H1 (cell line): ENCODE measurements around the gene PLXDC2. TPM values are rescaled to one million over a fixed set of nuclear protein-coding genes. Genes with fewer than 3 reads are reported as not detected.

Source experiments
- CTCF ChIA-PET: fragments of 300-600 bp; sonication (Branson Sonifier 250); formaldehyde crosslinking; loops from one replicate; lab custom pipeline; 2021; ENCODE audit not compliant: partially characterized antibody; lab: Charles Lee
- POLR2A ChIA-PET: fragments of 300-600 bp; sonication (Branson Sonifier 250); formaldehyde crosslinking; loops from one replicate; lab custom pipeline; 2021; ENCODE audit warnings: inconsistent platforms; ENCODE audit not compliant: partially characterized antibody; lab: Charles Lee
- DNase-seq, 2 experiments: peaks; one replicate each; pipeline versions ENCODE4 v3.0.0 to v3.0.0-alpha.2; 2010 to 2022; ENCODE audit warnings: low spot score in 2 of 2, low read depth in 1 of 2, mixed read lengths in 1 of 2
- FAIRE-seq: peaks from 2 replicates; lab custom pipeline; 2011; peaks lifted over from hg19 to GRCh38; lab: Jason Lieb, UNC
- H2AFZ ChIP-seq: 2 replicates; pipeline ENCODE4 v1.8.1; 2012; ENCODE audit warnings: low read length, inconsistent platforms
- H2AK5ac ChIP-seq: 2 replicates; pipeline ENCODE4 v1.6.1; 2013; ENCODE audit warnings: low read depth, low read length
- H2BK120ac ChIP-seq: replicated peaks from 2 replicates; pipeline ENCODE3; 2013; ENCODE audit warnings: low read depth, low read length, inconsistent platforms
- H2BK12ac ChIP-seq: 2 replicates; pipeline ENCODE4 v1.6.1; 2013; ENCODE audit warnings: low read depth, low read length
- H2BK15ac ChIP-seq: 2 replicates; pipeline ENCODE4 v1.6.1; 2013; ENCODE audit warnings: low read length
- H2BK20ac ChIP-seq: 2 replicates; pipeline ENCODE4 v1.6.1; 2013; ENCODE audit warnings: low read length
- H2BK5ac ChIP-seq: 2 replicates; pipeline ENCODE4 v1.6.1; 2013; ENCODE audit warnings: low read depth, low read length
- H3K14ac ChIP-seq: 2 replicates; pipeline ENCODE4 v1.6.1; 2013; ENCODE audit warnings: inconsistent platforms; ENCODE audit not compliant: insufficient read length
- H3K18ac ChIP-seq: 2 replicates; pipeline ENCODE4 v1.6.1; 2013; ENCODE audit warnings: low read length; ENCODE audit errors: extremely low read depth
- H3K23ac ChIP-seq: 2 replicates; pipeline ENCODE4 v1.6.1; 2013; ENCODE audit warnings: inconsistent platforms; ENCODE audit not compliant: insufficient read length
- H3K23me2 ChIP-seq: 2 replicates; pipeline ENCODE4 v1.6.1; 2013; ENCODE audit warnings: low read depth, low read length
- H3K27ac ChIP-seq: 2 replicates; pipeline ENCODE4 v1.6.1; 2011; ENCODE audit warnings: low read depth, low read length, inconsistent platforms
- H3K27me3 ChIP-seq, 4 experiments: replicated peaks in 1 of 4; 1 replicate in 1 of 4; 2 replicates in 3 of 4; pipeline versions ENCODE4 v1.6.1 to v1.8.1; 2011 to 2013; ENCODE audit warnings: low read length in 3 of 4, mild to moderate bottlenecking in 3 of 4, inconsistent platforms in 2 of 4, mixed read lengths in 2 of 4, moderate library complexity in 1 of 4; ENCODE audit not compliant: control insufficient read depth in 3 of 4, insufficient read depth in 3 of 4; ENCODE audit errors: extremely low read depth in 1 of 4
- H3K36me3 ChIP-seq, 4 experiments: 2 replicates each; pipeline versions ENCODE4 v1.6.1 to v1.8.1; 2011 to 2013; ENCODE audit warnings: mild to moderate bottlenecking in 4 of 4, low read length in 3 of 4, moderate library complexity in 2 of 4, control low read depth in 1 of 4, inconsistent platforms in 1 of 4; ENCODE audit not compliant: insufficient read depth in 4 of 4, control insufficient read depth in 2 of 4
- H3K4ac ChIP-seq: replicated peaks from 2 replicates; pipeline ENCODE3; 2013; ENCODE audit warnings: low read length, low read depth, mixed read lengths, inconsistent platforms; ENCODE audit not compliant: insufficient read length
- H3K4me1 ChIP-seq, 4 experiments: replicated peaks in 1 of 4; 1 replicate in 1 of 4; 2 replicates in 3 of 4; pipeline versions ENCODE4 v1.6.1 to v1.8.1; 2011 to 2013; ENCODE audit warnings: low read length in 3 of 4, inconsistent platforms in 2 of 4, mixed read lengths in 1 of 4; ENCODE audit not compliant: insufficient read depth in 4 of 4, control insufficient read depth in 3 of 4
- H3K4me2 ChIP-seq, 2 experiments: 2 replicates each; pipeline versions ENCODE4 v1.6.1 to v1.8.1; 2011 to 2013; ENCODE audit warnings: low read depth in 2 of 2, low read length in 2 of 2, control low read depth in 1 of 2, inconsistent platforms in 1 of 2, mild to moderate bottlenecking in 1 of 2; ENCODE audit not compliant: insufficient read depth in 1 of 2
- H3K4me3 ChIP-seq, 4 experiments: fragments of 200-600, 300-600 bp in 1 of 4; sonication (generic), shearing (Covaris generic), sonication (Bioruptor Twin) in 1 of 4; 2 replicates each; pipeline versions ENCODE4 v1.5.1 to v1.8.1; 2011 to 2016; ENCODE audit warnings: low read length in 4 of 4, low read depth in 3 of 4, control low read depth in 2 of 4, inconsistent platforms in 2 of 4, mild to moderate bottlenecking in 2 of 4, mixed read lengths in 1 of 4, moderate library complexity in 1 of 4; ENCODE audit not compliant: insufficient read depth in 2 of 4; ENCODE audit errors: extremely low read depth in 1 of 4
- H3K56ac ChIP-seq: replicated peaks from 2 replicates; pipeline ENCODE3; 2013; ENCODE audit warnings: low read depth, mild to moderate bottlenecking, mixed read lengths, low read length, inconsistent platforms; ENCODE audit not compliant: insufficient read length
- H3K79me1 ChIP-seq: 2 replicates; pipeline ENCODE4 v1.6.1; 2013; ENCODE audit warnings: low read depth, low read length, control low read depth
- H3K79me2 ChIP-seq, 2 experiments: 2 replicates each; pipeline versions ENCODE4 v1.6.1 to v1.8.1; 2012 to 2013; ENCODE audit warnings: low read length in 2 of 2, mild to moderate bottlenecking in 2 of 2, inconsistent platforms in 1 of 2; ENCODE audit not compliant: insufficient read depth in 2 of 2, control insufficient read depth in 1 of 2
- H3K9ac ChIP-seq, 4 experiments: replicated peaks in 1 of 4; 1 replicate in 1 of 4; 2 replicates in 3 of 4; pipeline versions ENCODE4 v1.6.1 to v1.8.1; 2011 to 2013; ENCODE audit warnings: low read depth in 3 of 4, low read length in 3 of 4, control low read depth in 2 of 4, mild to moderate bottlenecking in 2 of 4, moderate library complexity in 2 of 4, inconsistent platforms in 1 of 4; ENCODE audit errors: extremely low read depth in 1 of 4
- H3K9me3 ChIP-seq, 2 experiments: 2 replicates each; pipeline versions ENCODE4 v1.6.1 to v1.8.1; 2012 to 2013; ENCODE audit warnings: mild to moderate bottlenecking in 2 of 2, moderate library complexity in 2 of 2, control low read depth in 1 of 2, inconsistent platforms in 1 of 2, low read depth in 1 of 2, low read length in 1 of 2, mixed read lengths in 1 of 2; ENCODE audit not compliant: insufficient read depth in 2 of 2
- H4K20me1 ChIP-seq, 2 experiments: replicated peaks in 1 of 2; 2 replicates each; pipeline versions ENCODE3 to v1.8.1; 2011 to 2013; ENCODE audit warnings: inconsistent platforms in 2 of 2, low read length in 2 of 2, mild to moderate bottlenecking in 1 of 2; ENCODE audit not compliant: insufficient read depth in 2 of 2, control insufficient read depth in 1 of 2
- H4K5ac ChIP-seq: 2 replicates; pipeline ENCODE4 v1.6.1; 2013; ENCODE audit warnings: low read length, low read depth, mixed read lengths, inconsistent platforms; ENCODE audit not compliant: insufficient read length
- H4K8ac ChIP-seq: 2 replicates; pipeline ENCODE4 v1.8.0; 2013; ENCODE audit warnings: mild to moderate bottlenecking, moderate library complexity, low read length, inconsistent platforms; ENCODE audit not compliant: insufficient read depth; ENCODE audit errors: extremely low read depth
- H4K91ac ChIP-seq: replicated peaks from 2 replicates; pipeline ENCODE3; 2013; ENCODE audit warnings: low read length, mixed read lengths, inconsistent platforms; ENCODE audit not compliant: insufficient read length
- ATF2 ChIP-seq: IDR thresholded peaks from 2 replicates; pipeline ENCODE4 v1.6.1; 2012; ENCODE audit warnings: low read length, inconsistent platforms
- CBX5 ChIP-seq: fragments of 300-800, 300-1000 bp; sonication (generic); IDR thresholded peaks from 2 replicates; pipeline ENCODE4 v1.7.1; 2016; ENCODE audit warnings: antibody characterized with exemption, low read length, low read depth
- CHD2 ChIP-seq: IDR thresholded peaks from 2 replicates; pipeline ENCODE4 v1.6.1; 2012; ENCODE audit warnings: low read length, improper control_type of control experiment
- CTBP2 ChIP-seq: IDR thresholded peaks from 2 replicates; pipeline ENCODE4 v1.7.0; 2011; ENCODE audit warnings: borderline replicate concordance, mild to moderate bottlenecking, moderate library complexity, mixed read lengths, low read length; ENCODE audit not compliant: insufficient read depth, insufficient read length
- NANOG ChIP-seq: IDR thresholded peaks from 2 replicates; pipeline ENCODE4 v1.6.1; 2011; ENCODE audit warnings: low read length, low read depth, mild to moderate bottlenecking, inconsistent platforms; ENCODE audit not compliant: insufficient read depth, poor library complexity, severe bottlenecking
- RFX5 ChIP-seq: IDR thresholded peaks from 2 replicates; pipeline ENCODE4 v1.6.1; 2011; ENCODE audit warnings: low read depth, low read length, improper control_type of control experiment, borderline replicate concordance
- RNF2 ChIP-seq: fragments of 200-900, 300-1000 bp; sonication (generic); IDR thresholded peaks from 2 replicates; pipeline ENCODE4 v1.7.1; 2016; ENCODE audit warnings: borderline replicate concordance, low read depth, mild to moderate bottlenecking, antibody characterized with exemption, low read length; ENCODE audit not compliant: poor library complexity, severe bottlenecking; ENCODE audit errors: missing control alignments
- TEAD4 ChIP-seq: IDR thresholded peaks from 2 replicates; pipeline ENCODE4 v1.6.1; 2012; ENCODE audit warnings: low read depth, low read length, inconsistent platforms, mixed read lengths
- ZNF274 ChIP-seq: IDR thresholded peaks from 2 replicates; pipeline ENCODE4 v1.7.0; 2012; ENCODE audit warnings: low read length, borderline replicate concordance; ENCODE audit errors: extremely low read depth
- WGBS, 2 experiments: shearing (Covaris generic) in 1 of 2; methylation state at CpG; one replicate each; pipeline versions ENCODE4 v1.1.6 to v1.1.7; 2013 to 2015; ENCODE audit warnings: low lambda C conversion rate in 2 of 2, mixed read lengths in 2 of 2, inconsistent platforms in 1 of 2, low coverage in 1 of 2, missing lambda C conversion rate in 1 of 2; ENCODE audit not compliant: insufficient replicate concordance in 2 of 2, insufficient coverage in 1 of 2, insufficient read length in 1 of 2; ENCODE audit errors: extremely low coverage in 1 of 2, missing lambda C conversion rate in 1 of 2; 5-methylcytosine and 5-hydroxymethylcytosine counted together
- polyA plus RNA-seq, 7 experiments: library from polyadenylated mRNA; depleted of rRNA in 3 of 7; stranded (reverse) in 5 of 7; unstranded in 2 of 7; fragments of >200 nt in 5 of 7; fragments of 200-250 nt in 2 of 7; gene quantifications; 1 replicate in 5 of 7; 2 replicates in 1 of 7; 4 replicates in 1 of 7; pipeline versions ENCODE4 v1.2.1 to v1.2.3, GENCODE V29; 2011 to 2013; ENCODE audit warnings: missing spikeins in 2 of 7, mixed read lengths in 2 of 7
- total RNA-seq: library from RNA; stranded (reverse); fragmentation: NEBNext Ultra II Directional; extraction: Animal tissue kit (Norgen Biotek cat#: 25700); gene quantifications from 2 replicates; pipeline ENCODE4 v1.2.1, GENCODE V29; 2021

Gene PLXDC2
- total and polyA plus RNA-seq, 2 of the 8 experiments (the other 6 are each of a cell fraction or from before 2014, with no cell fraction given) = 23.0 to 40.5 TPM

GRCh38 chr10:19892270-19892669, 76.0 kb downstream of the PLXDC2 start:
- H3K56ac ChIP-seq = no peak overlapping the region
- H4K91ac ChIP-seq = no peak overlapping the region
- H2BK12ac ChIP-seq = no peak overlapping the region
- H3K18ac ChIP-seq = no peak overlapping the region
- TF ChIP-seq CBX5 = no peak
- no peak for TF ChIP-seq RFX5
- no peak for TF ChIP-seq TEAD4
- no peak for TF ChIP-seq CHD2
- TF ChIP-seq RNF2 = no peak
- TF ChIP-seq CTBP2 = no peak
- no peak for TF ChIP-seq ATF2
- TF ChIP-seq ZNF274 = no peak
- no peak for TF ChIP-seq NANOG
- H2BK5ac ChIP-seq = no peak overlapping the region
- no peaks in the 10 kb centered on the region for H3K27me3 ChIP-seq
- H3K4me3 ChIP-seq = no peak overlapping the region
- no peak overlapping the region for H2BK15ac ChIP-seq
- H3K9me3 ChIP-seq = no peaks in the 10 kb centered on the region
- H2AK5ac ChIP-seq = no peak overlapping the region
- H4K5ac ChIP-seq = no peak overlapping the region
- H3K23me2 ChIP-seq = no peaks in the 10 kb centered on the region
- no peak overlapping the region for H2AFZ ChIP-seq
- FAIRE-seq (no peak), DNase-seq (no peak)
- H4K8ac ChIP-seq = no peak overlapping the region
- no peak overlapping the region for H3K4ac ChIP-seq
- no peaks in the 10 kb centered on the region for H3K36me3 ChIP-seq
- H3K4me2 ChIP-seq = no peak overlapping the region
- H3K4me1 ChIP-seq = peaks cover 0 to 9% (median 1%) of the 10 kb centered on the region in 4 experiments; a peak in 4 of 7 replicates
- no peaks in the 10 kb centered on the region for H3K79me1 ChIP-seq
- ChIA-PET CTCF (interaction anchor here (0.6 to 1.6 kb wide), 2 partner anchors 10 to 691 kb away, joined by 3 to 5 read pairs; no protein-coding TSS in a partner anchor), POLR2A (no interaction called here)
- H3K9ac ChIP-seq = no peak overlapping the region
- no peak overlapping the region for H3K14ac ChIP-seq
- H3K79me2 ChIP-seq = peaks cover 0 to 81% of the 10 kb centered on the region in 2 experiments; a peak in 3 of 4 replicates
- H3K23ac ChIP-seq = no peak overlapping the region
- peaks cover 0 to 3% of the 10 kb centered on the region in 2 experiments for H4K20me1 ChIP-seq
- WGBS, 2 experiments = 90% methylated on average over 4 of the region's 4 CpGs; no CpG with 5 or more reads in 1 of the 2 experiments
- no peak overlapping the region for H2BK120ac ChIP-seq
- H2BK20ac ChIP-seq = no peak overlapping the region
- H3K27ac ChIP-seq = no peak overlapping the region
